Panc1 (cell line): ENCODE measurements around the gene TAOK1. TPM values are rescaled to one million over a fixed set of nuclear protein-coding genes. Genes with fewer than 3 reads are reported as not detected.

Experiments
- ATAC-seq: fragments of 200-7000 bp; cut with Tn5 transposase; 2 replicates; pipeline ENCODE4 v1.9.1; 2020; ENCODE audit warnings: mild to moderate bottlenecking, moderate library complexity
- BruUV-seq: library from RNA; stranded (reverse); fragments of 400-500 nt; replicated peaks from 2 replicates; lab custom pipeline; 2021; lab: Mats Ljungman, UMichigan
- CTCF ChIA-PET: fragments of 300-600 bp; sonication (Branson Sonifier 250); formaldehyde crosslinking; loops from one replicate; lab custom pipeline; 2022; ENCODE audit warnings: antibody characterized with exemption; lab: Charles Lee
- POLR2A ChIA-PET: fragments of 300-600 bp; sonication (Branson Sonifier 250); formaldehyde crosslinking; loops from one replicate; lab custom pipeline; 2022; ENCODE audit warnings: antibody characterized with exemption; lab: Charles Lee
- DNase-seq: peaks from one replicate; pipeline ENCODE4 v3.0.0-alpha.2; 2010; ENCODE audit warnings: low read depth, low spot score
- H3K27ac ChIP-seq: 2 replicates; pipeline ENCODE4 v1.5.1; 2011; ENCODE audit warnings: mild to moderate bottlenecking, low read length, inconsistent platforms
- H3K27me3 ChIP-seq: fragments of 200-500 bp; sonication (Bioruptor generic); 2 replicates; pipeline ENCODE4 v1.6.0; 2014; ENCODE audit warnings: low read length, inconsistent platforms; ENCODE audit not compliant: control insufficient read depth, insufficient read depth
- H3K36me3 ChIP-seq: fragments of 200-500 bp; sonication (Bioruptor generic); 2 replicates; pipeline ENCODE4 v1.5.1; 2014; ENCODE audit warnings: inconsistent platforms, mild to moderate bottlenecking, low read length, moderate library complexity; ENCODE audit not compliant: control insufficient read depth, insufficient read depth
- H3K4me1 ChIP-seq: 2 replicates; pipeline ENCODE4 v1.5.1; 2011; ENCODE audit warnings: inconsistent platforms, mild to moderate bottlenecking, low read length, moderate library complexity; ENCODE audit not compliant: control insufficient read depth, insufficient read depth
- H3K4me3 ChIP-seq, 2 experiments: 2 replicates each; pipeline ENCODE4 v1.5.1; 2011 to 2012; ENCODE audit warnings: low read depth in 2 of 2, low read length in 2 of 2, mild to moderate bottlenecking in 2 of 2, inconsistent platforms in 1 of 2, moderate library complexity in 1 of 2
- H3K9me3 ChIP-seq: fragments of 200-500 bp; sonication (Bioruptor generic); 2 replicates; pipeline ENCODE4 v1.5.1; 2014; ENCODE audit warnings: low read depth, mild to moderate bottlenecking, inconsistent platforms, low read length, moderate library complexity; ENCODE audit not compliant: control insufficient read depth, insufficient read depth
- CTCF ChIP-seq: fragments of 450-650 bp; IDR thresholded peaks from 2 replicates; pipeline ENCODE4 v1.5.1; 2017; ENCODE audit warnings: mild to moderate bottlenecking
- POLR2AphosphoS5 ChIP-seq: IDR thresholded peaks from 2 replicates; pipeline ENCODE4 v1.6.1; 2012; ENCODE audit warnings: mild to moderate bottlenecking, low read depth, low read length, moderate library complexity
- SIN3A ChIP-seq: IDR thresholded peaks from 2 replicates; pipeline ENCODE4 v1.6.1; 2012; ENCODE audit warnings: low read depth, mild to moderate bottlenecking, low read length, moderate library complexity, borderline replicate concordance; ENCODE audit not compliant: insufficient read depth
- TCF7L2 ChIP-seq: IDR thresholded peaks from 2 replicates; pipeline ENCODE4 v1.6.1; 2011; ENCODE audit warnings: mild to moderate bottlenecking, low read depth, low read length, inconsistent platforms
- in situ Hi-C: cut with HindIII; loops from 2 replicates; pipeline ENCODE4 v1.10.0; 2016; ENCODE audit warnings: low sequenced_read_pairs, low pct_unique_long_range_greater_than_20kb
- intact Hi-C: fragments of 100-400 bp; cut with micrococcal nuclease; formaldehyde crosslinking; loops from one replicate; pipeline ENCODE4 v1.10.0; 2022; ENCODE audit not compliant: unreplicated experiment
- total RNA-seq: library from RNA; stranded (reverse); gene quantifications from one replicate; pipeline ENCODE4 v1.2.1, GENCODE V29; 2021; ENCODE audit not compliant: unreplicated experiment
- TF ChIP-seq, protein P1 (sequence below), 2 experiments: IDR thresholded peaks; 2 replicates each; pipeline ENCODE4 v1.6.1; 2011 to 2012; ENCODE audit warnings: low read depth in 2 of 2, control low read depth in 1 of 2, low read length in 1 of 2, mild to moderate bottlenecking in 1 of 2, moderate library complexity in 1 of 2; ENCODE audit not compliant: insufficient read depth in 1 of 2

Gene TAOK1
- total RNA-seq, 1 experiment from 2014 or later = 111 TPM

- no peak for DNase-seq
- TF ChIP-seq, protein P1, sequence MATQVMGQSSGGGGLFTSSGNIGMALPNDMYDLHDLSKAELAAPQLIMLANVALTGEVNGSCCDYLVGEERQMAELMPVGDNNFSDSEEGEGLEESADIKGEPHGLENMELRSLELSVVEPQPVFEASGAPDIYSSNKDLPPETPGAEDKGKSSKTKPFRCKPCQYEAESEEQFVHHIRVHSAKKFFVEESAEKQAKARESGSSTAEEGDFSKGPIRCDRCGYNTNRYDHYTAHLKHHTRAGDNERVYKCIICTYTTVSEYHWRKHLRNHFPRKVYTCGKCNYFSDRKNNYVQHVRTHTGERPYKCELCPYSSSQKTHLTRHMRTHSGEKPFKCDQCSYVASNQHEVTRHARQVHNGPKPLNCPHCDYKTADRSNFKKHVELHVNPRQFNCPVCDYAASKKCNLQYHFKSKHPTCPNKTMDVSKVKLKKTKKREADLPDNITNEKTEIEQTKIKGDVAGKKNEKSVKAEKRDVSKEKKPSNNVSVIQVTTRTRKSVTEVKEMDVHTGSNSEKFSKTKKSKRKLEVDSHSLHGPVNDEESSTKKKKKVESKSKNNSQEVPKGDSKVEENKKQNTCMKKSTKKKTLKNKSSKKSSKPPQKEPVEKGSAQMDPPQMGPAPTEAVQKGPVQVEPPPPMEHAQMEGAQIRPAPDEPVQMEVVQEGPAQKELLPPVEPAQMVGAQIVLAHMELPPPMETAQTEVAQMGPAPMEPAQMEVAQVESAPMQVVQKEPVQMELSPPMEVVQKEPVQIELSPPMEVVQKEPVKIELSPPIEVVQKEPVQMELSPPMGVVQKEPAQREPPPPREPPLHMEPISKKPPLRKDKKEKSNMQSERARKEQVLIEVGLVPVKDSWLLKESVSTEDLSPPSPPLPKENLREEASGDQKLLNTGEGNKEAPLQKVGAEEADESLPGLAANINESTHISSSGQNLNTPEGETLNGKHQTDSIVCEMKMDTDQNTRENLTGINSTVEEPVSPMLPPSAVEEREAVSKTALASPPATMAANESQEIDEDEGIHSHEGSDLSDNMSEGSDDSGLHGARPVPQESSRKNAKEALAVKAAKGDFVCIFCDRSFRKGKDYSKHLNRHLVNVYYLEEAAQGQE (IDR thresholded peaks at IDR 0.05; ENCODE audit: insufficient read depth in 1 of 2, low read depth in 2 of 2, low read length in 1 of 2) = no peak
- TF ChIP-seq CTCF (no peak), SIN3A (no peak), TCF7L2 (no peak), POLR2AphosphoS5 (no peak)
- H3K9me3 ChIP-seq = no peaks in the 10 kb centered on the region
- no peak overlapping the region for H3K4me3 ChIP-seq
- CTCF ChIA-PET = interaction anchor here (0.7 kb wide), 1 partner anchor 96 kb away, joined by 3 read pairs; no protein-coding TSS in a partner anchor
- H3K27ac ChIP-seq = no peak overlapping the region
- intact Hi-C loops (no loop called here), in situ Hi-C loops (no loop called here)
- no TSS peak for BruUV-seq
- no peak for ATAC-seq
- H3K36me3 ChIP-seq = peaks cover 7% of the 10 kb centered on the region; the same call in 1 of the 2 replicates
- H3K4me1 ChIP-seq = peaks cover 19% of the 10 kb centered on the region
- POLR2A ChIA-PET = no interaction called here
- H3K27me3 ChIP-seq = no peaks in the 10 kb centered on the region
These were observed 194.4 kb downstream of the TAOK1 start for GRCh38 chr17:29584452-29585079.

DNA sequence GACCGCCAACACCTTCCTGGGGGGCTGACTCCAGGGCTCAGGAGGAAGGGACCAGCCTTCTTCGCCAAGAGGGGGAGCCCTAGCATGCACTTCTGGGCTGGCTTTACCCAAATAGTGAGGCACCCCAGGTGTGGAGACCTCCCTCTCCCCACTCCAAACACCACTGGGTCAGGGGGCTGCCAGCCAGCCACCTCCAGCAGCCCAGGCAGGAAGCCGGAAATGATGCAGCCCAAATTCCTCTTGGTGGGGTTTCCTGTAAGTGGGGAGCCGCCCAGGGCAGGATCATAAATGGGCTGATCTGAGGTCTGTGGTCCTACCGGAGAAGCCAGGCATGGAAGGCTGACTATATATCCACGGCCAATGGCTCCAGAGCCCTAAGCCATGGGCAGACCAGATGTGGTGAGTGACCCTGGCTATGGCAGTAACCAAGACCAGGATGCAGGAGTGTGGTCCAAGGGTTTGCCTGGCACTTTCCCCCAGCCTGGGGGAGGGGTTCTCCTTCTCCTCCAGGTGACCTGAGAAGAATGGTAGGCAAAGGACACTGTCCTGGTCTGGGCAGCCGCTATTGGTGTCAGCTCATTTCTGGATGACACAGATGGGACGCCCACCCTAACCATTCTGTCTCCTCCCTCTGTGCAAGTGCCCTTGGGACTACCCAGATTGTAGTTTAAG, 195.1 kb downstream of the TAOK1 start:
- intact Hi-C loops = no loop called here
- POLR2A ChIA-PET = interaction anchor here (0.6 kb wide), 1 partner anchor 101 kb away, joined by 4 read pairs; no protein-coding TSS in a partner anchor

More for the DNA sequence above, 195.1 kb downstream of the TAOK1 start:
- no peaks in the 10 kb centered on the region for H3K9me3 ChIP-seq
- H3K36me3 ChIP-seq = peaks cover 7% of the 10 kb centered on the region; the same call in 1 of the 2 replicates
- TF ChIP-seq CTCF (no peak; the same call in 1 of the 2 replicates), TCF7L2 (no peak), POLR2AphosphoS5 (no peak), SIN3A (no peak)
- TF ChIP-seq, protein P1 (IDR thresholded peaks at IDR 0.05; ENCODE audit: insufficient read depth in 1 of 2, low read depth in 2 of 2, low read length in 1 of 2) = no peak
- ATAC-seq = no peak
- no peak overlapping the region for H3K27ac ChIP-seq
- in situ Hi-C loops = no loop called here
- CTCF ChIA-PET = interaction anchor here (1.7 kb wide), 1 partner anchor 32 kb away, joined by 5 read pairs; no protein-coding TSS in a partner anchor
- H3K27me3 ChIP-seq = no peaks in the 10 kb centered on the region
- no peak overlapping the region for H3K4me3 ChIP-seq
- H3K4me1 ChIP-seq = peaks cover 25% of the 10 kb centered on the region
- BruUV-seq = no TSS peak
- no peak for DNase-seq
